ENCODE results near the gene DPH7.
A peak's percentile ranks its signal among the peaks of the same experiment; 100 is the strongest.
"Not testable (repeated sequence)": the region's sequence is repeated elsewhere in the genome, so short reads cannot be mapped to it uniquely, and the experiment has no call there.

The DPH7 gene

DNA sequence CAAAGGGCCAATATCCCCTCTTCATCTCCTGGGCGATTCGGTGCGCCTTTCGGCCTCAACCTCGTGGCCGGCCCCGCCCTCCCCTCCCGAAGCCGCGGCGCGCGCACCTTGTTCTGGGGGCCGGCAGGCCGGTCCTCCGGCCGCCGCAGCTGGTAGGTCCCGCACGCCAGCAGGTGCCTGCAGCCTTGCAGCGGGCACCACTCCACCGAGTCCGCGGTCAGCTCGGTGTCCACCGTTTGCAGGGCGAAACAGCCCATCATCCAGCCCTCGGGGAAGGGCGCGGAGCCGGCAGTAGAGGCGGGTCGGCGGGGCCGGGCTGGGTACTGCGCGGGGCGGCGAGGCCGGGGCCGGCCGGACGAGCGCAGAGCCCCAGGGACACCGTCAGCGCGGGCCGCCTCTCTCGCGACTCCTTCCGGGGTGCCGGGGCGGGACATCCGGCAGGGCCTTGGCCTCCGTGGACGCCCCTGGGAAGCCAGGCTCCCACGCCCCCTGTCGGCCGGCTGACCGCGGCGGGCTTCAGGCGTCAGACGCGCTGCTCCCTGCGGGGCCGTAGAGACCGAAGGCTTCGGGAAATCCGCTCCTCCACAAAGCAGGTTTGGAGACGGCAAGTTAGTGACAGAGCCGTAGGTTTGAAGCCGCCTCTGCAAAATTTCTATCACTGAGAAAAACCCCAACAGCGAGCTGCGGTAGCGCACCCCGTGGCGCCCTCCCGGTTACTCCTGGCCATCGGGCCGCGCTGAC, at the start of gene DPH7:
TSS of gene DPH7 (minus strand) at position 408 of the 741 bp plus-strand sequence. CDS start at position 260, 148 bp downstream.
- DNase-seq (ENCODE audit: low read depth) = peak; percentile 96

DNA sequence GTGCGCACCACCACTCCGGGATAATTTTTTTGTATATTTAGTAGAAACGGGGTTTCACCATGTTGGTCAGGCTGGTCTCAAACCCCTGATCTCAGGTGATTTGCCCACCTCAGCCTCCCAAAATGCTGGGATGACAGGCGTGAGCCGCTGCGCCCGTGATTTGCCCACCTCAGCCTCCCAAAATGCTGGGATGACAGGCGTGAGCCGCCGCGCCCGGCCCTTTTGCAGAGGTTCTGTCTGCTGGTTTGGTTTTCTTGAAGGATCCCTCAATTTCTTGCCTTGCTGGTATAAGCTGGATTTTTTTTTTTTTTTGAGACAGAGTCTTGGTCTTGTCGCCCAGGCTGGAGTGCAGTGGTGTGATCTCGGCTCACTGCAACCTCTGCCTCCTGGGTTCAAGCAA, 48.7 kb upstream of the DPH7 start:
- DNase-seq (ENCODE audit: low read depth) = not testable (repeated sequence)

DNA sequence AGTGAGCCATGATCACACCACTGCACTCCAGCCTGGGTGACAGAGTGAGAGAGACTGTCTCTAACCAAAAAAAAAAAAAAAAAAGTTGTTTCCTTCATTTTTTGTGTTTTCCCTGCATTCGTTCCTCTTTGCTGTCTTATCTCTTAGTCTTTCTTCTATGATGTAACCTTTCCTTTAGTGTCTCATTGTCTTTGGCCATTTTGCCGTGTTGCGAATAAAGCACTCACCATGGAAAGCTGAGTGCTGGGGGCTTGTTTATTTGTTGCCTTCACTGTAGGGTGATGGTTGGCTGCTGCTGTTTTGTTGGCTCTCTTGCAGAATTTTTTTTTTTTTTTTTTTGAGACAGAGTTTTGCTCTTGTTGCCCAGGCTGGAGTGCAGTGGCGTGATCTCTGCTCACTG, 47.7 kb upstream of the DPH7 start:
- no peak for DNase-seq (ENCODE audit: low read depth)

DNA sequence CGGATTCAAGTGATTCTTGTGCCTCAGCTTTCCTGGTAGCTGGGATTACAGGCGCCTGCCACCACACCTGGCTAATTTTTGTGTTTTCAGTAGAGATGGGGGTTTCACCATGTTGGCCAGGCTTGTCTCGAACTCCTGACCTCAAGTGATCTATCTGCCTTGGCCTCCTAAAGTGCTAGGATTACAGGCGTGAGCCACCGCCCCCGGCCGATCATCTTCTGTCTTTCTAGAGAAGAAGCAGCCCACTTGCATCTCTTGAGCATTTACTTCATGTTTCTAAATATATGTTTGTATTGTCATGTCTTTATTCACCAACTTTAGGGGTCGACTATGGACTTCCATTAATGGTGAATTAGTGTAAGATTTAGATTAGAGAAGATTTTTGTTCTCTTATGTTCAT, 43.5 kb upstream of the DPH7 start:
- DNase-seq (ENCODE audit: low read depth) = not testable (repeated sequence)

DNA sequence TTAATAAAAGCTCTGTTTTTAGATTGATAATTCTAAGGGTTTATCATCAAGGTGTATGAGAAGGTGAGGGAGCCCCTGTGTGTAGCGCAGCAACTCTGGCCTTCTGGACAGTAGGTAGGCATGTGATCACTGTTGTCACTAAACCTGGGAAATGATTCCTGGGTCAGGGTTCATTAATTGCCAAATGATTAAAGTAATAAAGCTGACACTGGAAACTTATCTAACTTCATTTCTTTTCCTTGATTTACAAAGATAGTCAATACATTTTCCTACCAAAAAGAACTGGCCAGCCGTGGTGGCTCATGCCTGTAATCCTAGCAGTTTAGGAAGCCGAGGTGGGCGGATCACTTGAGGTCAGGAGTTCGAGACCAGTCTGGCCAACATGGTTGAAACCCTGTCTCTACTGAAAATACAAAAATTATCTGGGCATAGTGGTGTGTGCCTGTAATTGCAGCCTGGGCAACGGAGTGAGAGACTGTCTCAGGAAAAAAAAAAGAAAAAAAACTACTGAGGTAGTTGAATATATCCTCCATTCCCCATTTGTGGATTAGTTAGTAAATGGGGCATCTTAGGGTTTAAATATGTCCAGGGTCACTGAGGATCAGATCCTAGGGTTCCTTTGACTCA, 42.5 kb upstream of the DPH7 start:
- DNase-seq (ENCODE audit: low read depth) = no peak

DNA sequence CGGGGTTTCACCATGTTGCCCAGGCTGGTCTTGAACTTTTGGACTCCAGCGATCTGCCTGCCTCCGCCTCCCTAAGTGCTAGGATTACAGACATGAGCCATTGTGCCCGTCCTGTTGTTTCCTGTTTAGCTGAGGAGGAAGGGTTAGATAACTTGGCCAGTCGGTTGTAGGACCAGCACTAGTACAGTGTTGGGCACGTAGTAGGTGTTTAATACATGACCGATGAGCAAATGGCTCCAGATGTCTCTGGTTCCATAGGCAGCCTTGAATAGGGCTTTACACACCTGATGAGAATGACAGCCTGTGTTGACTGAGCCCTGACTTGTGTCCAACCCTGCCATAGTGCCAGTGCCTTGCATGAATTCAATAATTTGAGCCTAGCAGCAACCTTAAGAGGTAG, 41.9 kb upstream of the DPH7 start:
- DNase-seq (ENCODE audit: low read depth) = no peak

DNA sequence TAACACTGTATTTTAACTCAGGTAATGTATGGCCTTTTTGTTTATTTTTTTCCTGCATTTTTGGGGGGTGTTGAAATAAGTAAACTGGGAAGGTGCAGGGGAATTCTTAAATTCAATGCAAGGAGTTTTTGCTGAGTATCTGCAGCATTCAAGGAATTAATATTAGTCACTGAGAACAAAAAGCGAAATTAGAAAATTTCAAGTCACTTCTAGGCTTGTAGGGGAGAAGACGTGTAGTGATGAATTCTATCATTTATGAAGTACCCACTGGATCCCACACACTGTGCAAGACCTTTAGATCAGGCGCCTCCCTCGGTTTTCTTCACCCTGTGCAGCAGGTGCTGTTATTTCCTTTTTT, 41.3 kb upstream of the DPH7 start:
- no peak for DNase-seq (ENCODE audit: low read depth)

DNA sequence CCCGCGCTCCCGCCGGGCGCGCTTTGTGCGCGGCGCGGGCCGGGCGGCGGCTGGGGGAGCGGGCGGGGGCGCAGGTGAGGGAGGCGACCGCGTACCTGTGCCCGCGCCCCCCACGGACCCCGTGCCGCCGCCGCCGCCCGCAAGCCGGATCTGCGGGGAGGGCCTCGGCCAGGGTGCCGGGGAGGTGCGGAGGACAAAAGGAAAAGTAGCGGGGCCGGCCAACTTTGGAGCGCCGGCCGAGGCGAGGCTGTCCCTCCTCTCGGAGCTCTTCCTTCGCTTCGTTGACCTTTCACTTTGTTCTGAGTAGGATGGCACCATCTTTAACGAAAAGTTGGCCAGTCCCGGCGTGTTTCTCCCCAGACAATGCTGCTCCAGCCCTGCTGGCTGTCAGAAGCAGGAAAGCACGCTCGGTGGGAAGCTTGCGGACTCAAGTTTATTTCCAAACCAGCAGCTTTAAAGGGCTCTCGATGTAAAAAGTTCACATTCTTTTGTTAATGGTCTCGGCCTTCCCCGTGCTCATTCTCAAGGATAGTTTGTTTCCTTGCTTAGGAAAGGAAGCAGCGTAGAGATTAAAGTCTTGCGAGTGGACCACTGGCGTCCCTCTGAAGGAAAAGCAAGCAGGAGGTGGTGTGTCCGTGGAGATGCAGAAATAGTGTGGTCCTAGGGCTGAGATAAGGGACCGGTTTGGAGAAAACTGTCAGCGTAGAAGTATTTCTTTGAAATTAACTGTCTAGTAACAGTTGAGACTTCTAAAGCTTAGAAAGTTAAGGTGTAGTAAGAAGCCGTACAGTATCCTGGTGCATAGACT, 40.7 kb upstream of the DPH7 start:
- peak; percentile 13 for DNase-seq (ENCODE audit: low read depth)

DNA sequence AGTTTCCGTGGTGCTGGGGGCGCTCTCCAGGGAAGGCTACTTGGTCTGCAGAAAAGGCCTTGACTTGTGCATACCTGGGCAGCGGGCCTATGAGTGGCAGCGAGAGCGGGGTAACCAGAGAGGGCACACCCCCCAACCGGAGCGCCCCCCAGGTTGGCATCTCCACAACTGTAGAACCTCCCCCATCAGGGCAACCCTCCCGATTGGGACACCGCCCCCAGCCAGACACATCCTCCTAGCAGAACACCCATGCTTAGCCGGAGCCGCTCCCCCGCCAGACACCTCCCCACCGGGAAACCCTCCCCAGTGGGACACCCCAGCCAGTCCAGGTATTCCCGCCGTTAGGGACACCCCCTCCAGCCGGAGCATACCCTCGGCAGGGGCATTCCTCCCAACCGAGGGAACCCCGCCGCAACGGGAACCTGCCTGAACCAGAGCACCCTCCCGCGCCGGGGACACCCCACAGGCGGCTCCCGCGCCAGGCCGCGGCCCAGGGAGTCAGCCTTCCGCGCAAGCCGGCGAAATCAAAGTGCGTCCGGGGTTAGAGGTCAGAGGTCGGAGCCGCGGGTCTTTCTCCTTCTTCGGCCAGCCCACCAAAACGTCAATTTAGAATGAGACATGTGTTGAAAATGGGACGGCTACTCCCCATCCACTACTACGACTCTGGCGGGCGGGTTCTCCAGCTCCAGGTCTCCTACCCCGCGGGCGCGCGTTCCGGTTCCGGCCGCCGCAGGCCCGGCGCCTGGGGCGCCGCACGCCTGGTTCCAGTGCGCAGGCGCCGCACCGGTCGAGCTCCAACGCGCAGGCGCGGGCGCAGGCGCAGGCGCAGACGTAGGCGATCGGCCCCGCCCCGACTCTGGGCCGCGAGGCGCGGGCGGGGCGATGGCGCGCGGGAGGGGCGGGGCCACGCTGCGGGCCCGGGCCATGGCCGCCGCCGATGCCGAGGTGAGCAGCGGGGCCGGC, 39.7 kb upstream of the DPH7 start, which contains the start of gene EHMT1:
TSS of gene EHMT1 (plus strand) at position 901 of the 963 bp plus-strand sequence. CDS start at position 925, 24 bp downstream.
- peak; percentile 86 for DNase-seq (ENCODE audit: low read depth)

DNA sequence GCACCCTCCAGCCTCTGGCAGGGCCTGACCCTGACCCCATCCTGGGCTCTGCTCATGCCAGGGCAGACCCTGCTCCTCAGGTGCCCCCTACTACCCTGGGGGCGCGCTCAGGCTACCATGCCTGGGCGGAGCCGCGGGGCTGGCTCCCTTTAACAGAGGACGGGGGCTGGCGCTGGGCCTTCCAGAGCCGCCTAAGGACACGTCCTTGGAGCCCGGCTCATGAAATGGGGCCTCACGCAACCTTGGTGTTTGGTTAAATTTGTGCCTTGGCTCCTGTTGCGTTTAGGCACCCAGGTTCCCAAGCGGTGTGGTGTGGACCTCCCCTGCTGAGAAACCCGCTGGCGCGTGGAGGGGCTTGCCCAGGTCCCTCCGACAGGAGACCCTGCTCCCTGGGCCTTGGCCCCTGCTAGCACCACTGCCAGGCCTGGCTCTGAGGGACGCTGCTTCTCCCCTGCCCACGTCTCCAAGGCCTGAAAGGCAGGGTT, 36.7 kb upstream of the DPH7 start:
- no peak for DNase-seq (ENCODE audit: low read depth)

DNA sequence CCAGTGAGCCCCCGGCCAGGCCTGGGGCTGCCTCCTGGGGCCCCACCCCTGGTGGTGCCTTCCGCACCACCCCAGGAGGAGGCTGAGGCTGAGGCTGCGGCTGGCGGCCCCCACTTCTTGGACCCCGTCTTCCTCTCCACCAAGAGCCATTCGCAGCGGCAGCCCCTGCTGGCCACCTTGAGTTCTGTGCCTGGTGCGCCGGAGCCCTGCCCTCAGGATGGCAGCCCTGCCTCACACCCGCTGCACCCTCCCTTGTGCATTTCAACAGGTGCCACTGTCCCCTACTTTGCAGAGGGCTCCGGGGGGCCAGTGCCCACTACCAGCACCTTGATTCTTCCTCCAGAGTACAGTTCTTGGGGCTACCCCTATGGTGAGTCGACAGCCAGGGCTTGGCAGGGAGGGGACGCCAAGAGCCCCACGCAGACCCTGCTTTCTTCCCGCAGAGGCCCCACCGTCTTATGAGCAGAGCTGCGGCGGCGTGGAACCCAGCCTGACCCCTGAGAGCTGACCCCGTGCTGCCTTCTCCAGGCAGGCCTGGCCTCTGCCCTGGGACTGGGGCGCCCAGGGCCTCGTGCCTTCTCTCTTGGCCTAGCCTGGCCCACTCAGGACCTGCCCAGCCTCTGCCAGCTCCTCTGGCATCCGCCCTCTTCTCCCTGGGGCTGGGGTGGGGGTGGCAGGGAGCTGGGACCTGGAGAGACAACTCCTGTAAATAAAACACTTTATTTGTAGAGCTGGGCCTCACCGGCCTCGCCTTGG, 36.1 kb upstream of the DPH7 start:
- DNase-seq (ENCODE audit: low read depth) = no peak

DNA sequence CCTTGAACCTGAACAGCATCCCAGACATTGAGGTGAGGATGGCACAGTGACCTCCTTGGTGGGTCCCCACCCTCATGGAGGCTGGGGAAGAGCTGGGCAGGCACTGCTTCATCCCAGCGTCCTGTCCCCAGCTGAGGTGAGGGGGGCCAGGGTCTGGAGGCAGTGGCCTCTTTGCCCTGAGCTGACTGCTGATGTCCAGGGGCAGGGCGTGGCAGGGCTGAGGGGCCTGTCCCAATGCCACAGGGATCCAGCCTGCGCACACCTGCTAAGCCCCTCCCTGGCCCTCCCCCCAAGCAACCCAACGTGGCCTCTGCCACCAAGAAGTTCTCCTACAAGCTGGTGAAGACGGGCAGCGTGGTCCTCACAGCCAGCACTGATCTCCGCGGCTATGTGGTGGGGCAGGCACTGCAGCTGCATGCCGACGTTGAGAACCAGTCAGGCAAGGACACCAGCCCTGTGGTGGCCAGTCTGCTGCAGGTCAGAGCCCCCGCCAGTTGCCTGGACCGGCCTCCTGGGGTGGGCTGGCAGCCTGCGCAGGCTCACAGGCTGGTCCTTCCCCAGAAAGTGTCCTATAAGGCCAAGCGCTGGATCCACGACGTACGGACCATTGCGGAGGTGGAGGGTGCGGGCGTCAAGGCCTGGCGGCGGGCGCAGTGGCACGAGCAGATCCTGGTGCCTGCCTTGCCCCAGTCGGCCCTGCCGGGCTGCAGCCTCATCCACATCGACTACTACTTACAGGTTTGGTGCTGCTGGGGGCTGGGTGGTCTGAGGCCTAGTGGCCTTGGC, 35.2 kb upstream of the DPH7 start:
- DNase-seq (ENCODE audit: low read depth) = no peak

DNA sequence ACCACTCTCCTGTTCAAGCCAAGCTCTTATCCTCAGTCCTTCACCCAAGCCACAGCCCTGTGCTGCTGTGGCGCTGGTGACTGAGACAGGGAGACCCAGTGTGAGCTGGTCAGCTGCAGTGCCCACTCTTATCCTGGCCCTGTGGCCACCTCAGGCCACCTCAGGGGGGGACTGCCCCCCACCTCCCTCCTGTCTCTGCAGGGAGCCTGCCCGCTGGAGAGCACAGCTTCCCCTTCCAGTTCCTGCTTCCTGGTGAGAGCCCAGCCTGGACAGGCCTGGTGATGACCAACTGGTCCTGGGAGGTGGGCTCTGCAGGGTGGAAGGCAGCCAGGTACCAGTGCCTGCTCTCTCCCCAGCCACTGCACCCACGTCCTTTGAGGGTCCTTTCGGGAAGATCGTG, 34.5 kb upstream of the DPH7 start:
- DNase-seq (ENCODE audit: low read depth) = no peak

DNA sequence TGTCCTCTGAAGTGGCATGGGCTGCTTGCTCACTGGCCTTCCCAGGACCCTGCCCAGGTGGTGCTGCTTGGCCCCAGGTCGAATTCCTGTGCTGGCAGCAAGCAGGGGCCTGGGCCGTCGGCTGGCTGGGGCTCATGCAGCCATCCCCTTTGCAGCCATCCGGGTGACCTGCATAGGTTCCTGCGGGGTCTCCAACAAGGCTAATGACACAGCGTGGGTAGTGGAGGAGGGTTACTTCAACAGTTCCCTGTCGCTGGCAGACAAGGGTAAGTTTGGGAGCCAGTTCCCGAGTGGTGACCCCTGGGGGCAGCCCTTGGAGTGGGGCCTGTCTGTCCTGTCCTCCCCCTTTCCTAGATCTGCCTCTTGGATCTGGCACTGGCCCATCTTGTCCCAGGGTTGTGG, 34.0 kb upstream of the DPH7 start:
- DNase-seq (ENCODE audit: low read depth) = no peak

DNA sequence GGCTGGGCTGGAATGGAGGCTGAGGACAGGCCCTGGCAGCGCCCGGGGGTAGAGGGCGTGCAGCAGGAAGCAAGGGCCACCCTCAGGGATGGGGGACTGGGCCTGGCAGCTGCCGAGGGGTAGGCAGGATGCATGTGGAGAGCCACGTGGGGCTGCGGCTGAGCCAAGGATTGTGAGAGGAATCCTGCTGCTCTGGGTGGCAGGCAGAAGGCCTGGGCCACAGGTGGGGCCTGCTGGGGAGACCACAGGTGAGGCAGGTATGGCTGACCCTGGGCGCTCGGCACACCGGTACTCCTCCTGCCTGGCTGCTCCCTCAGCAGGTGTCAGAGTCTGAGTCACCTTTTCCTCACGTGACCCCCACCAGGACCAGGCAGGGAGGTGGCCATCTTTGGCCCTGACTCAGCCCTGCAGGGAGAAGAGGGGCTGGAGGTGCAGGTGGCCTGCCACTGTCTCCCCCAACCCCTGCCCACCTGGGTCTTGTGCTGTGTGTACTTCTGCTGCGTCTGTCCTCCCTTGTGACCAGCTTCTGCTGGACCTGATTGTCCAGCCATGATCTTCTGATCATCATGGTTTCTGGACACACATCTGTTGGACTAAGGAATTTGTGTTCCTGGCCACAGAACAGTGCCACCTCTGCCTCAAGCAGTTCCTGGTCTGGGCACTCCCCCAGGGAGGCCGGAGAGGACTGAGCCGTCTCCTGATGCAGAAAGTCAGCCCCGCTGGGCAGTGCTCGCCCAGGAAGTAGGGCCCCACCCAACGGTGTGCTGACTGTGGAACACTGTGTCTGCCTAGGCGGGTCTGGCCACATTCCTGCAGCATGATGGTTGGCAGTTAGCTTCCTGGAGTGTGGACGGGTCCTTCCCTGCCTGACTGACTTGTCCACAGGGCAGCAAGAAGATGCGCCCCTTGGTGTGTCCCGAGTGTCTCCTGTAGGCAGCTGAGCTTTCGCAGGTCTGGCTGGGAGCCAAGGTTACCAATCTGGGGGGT, 33.2 kb upstream of the DPH7 start:
- peak; percentile 23 for DNase-seq (ENCODE audit: low read depth)

DNA sequence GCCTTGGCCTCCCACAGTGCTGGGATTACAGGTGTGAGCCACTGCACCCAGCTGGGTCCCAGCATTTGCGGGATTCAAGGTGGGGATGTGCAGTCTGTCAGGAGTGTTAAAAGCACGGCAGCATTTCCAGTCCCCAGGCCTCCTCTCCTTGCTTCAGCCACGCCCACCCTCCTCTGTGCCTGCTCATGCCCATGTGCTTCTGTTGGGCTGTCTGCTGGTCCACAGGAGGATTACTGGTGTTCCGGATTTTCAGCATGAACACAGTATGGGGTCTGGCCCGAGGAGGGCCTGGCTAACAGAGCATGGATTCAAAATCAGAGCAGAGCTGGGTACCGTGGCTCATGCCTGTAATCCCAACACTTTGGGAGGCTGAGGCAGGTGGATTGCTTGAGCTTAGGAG, 32.2 kb upstream of the DPH7 start:
- no peak for DNase-seq (ENCODE audit: low read depth)

DNA sequence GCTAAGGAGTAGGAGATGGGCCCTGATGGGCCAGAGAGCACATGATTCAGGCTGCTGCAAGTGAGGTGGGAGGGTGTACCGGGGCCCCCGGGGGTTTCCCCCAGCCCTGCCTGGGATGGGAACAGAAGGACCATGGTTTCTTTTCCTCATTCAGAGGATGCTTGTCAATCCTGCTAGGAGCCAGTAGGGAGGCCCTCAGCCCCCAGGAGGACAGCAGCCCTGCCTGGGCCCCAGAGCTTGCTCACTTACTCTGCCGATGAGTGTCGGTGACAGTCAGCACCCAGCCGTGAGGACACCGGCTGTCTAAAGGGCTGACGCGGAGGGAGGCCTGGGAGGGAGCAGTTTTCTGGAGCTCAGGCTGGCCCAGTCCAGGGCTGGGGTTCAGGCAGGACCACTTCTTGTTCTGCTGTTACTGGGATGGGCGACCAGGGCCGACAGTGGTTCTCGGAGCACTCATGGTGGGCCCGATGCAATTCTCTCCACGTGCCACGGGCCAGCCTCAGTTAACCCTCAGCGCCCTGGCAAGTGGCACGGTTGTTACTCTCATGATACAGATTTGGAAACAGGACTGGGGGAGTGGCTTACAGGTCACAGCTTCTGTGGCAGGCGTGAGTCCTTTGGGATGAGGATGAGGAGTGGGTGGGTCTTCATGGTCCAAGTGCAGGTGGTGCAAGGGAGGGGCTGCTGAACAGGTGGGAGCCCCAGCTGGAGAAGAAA, 28.6 kb upstream of the DPH7 start:
- DNase-seq (ENCODE audit: low read depth) = no peak

DNA sequence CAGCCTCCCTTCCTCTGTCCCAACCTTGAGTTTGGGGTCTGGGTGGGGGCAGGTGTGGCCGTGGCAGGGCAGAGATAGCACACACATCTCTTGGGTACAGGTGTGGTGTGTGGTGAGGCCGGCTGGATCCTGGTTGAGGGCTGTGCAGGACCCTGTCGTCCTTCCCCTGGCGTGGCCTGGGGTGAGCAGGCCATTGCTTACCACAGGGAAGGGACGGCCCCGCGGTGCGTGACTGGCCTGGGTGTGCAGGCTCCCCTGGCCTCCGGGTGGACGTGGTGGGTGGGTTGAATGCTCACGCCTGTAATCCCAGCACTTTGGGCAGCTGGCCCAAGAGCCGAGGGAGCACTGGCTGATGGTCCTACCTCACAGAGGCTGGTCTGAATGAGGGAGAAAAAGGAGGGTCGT, 28.0 kb upstream of the DPH7 start:
- no peak for DNase-seq (ENCODE audit: low read depth)
